ENCODE results near the gene CIC. TPM values are rescaled to one million over a fixed set of nuclear protein-coding genes. Genes with fewer than 3 reads are reported as not detected.

Gene CIC
- total and polyA plus RNA-seq, 2 donors from 2014 or later = 18.8 to 90.9 TPM

GRCh38 chr19:42322305-42322704, 53.3 kb downstream of the CIC start:
- Histone ChIP-seq H3K36me3 (ENCODE audit: control insufficient read depth in 2 of 3, insufficient read depth in 3 of 3, low read length in 3 of 3) (no peaks in the 10 kb centered on the region), H3K27me3 (ENCODE audit: control insufficient read depth, insufficient read depth, low read length) (peaks cover 4% of the 10 kb centered on the region), H3K4me1 (ENCODE audit: control insufficient read depth in 2 of 3, insufficient read depth in 2 of 3, low read depth in 1 of 3, low read length in 3 of 3) (peaks cover 0 to 10% (median 9%) of the 10 kb centered on the region in 3 donors), H3K4me3 (ENCODE audit: low read length in 3 of 3) (no peak overlapping the region), H3K27ac (ENCODE audit: low read depth in 2 of 2, low read length in 2 of 2) (no peak overlapping the region), H3K9me3 (ENCODE audit: control insufficient read depth in 2 of 3, insufficient read depth in 1 of 3, low read length in 3 of 3) (no peaks in the 10 kb centered on the region), H3K9ac (ENCODE audit: low read length in 3 of 3) (no peak overlapping the region)
- TF ChIP-seq, protein P1, sequence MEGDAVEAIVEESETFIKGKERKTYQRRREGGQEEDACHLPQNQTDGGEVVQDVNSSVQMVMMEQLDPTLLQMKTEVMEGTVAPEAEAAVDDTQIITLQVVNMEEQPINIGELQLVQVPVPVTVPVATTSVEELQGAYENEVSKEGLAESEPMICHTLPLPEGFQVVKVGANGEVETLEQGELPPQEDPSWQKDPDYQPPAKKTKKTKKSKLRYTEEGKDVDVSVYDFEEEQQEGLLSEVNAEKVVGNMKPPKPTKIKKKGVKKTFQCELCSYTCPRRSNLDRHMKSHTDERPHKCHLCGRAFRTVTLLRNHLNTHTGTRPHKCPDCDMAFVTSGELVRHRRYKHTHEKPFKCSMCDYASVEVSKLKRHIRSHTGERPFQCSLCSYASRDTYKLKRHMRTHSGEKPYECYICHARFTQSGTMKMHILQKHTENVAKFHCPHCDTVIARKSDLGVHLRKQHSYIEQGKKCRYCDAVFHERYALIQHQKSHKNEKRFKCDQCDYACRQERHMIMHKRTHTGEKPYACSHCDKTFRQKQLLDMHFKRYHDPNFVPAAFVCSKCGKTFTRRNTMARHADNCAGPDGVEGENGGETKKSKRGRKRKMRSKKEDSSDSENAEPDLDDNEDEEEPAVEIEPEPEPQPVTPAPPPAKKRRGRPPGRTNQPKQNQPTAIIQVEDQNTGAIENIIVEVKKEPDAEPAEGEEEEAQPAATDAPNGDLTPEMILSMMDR (IDR thresholded peaks at IDR 0.05; ENCODE audit: borderline replicate concordance, extremely low read depth, insufficient read depth) = no peak
- intact Hi-C loops (cut with DNase I) = no loop called here
- FAIRE-seq (no peak), DNase-seq (no peak)

DNA sequence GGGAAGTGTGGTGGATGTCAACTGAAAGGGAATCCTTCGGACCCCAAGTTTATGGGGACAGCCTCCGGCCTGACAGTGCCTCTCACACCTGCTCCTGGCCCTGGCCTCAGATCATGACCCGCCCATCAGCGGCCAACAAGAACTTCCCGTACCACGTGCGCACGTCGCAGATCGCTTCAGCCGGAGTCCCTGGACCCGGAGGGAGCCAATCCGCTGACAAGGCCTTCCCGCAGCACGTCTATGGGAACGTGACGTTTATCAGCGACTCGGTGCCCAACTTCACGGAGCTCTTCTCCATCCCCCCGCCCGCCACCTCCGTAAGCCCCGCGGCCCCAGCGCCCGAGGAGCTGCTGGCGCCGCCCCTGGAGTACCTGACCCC, 54.4 kb downstream of the CIC start:
- Histone ChIP-seq H3K4me1 (ENCODE audit: control insufficient read depth in 2 of 3, insufficient read depth in 2 of 3, low read depth in 1 of 3, low read length in 3 of 3) (peaks cover 0 to 10% (median 9%) of the 10 kb centered on the region in 3 donors), H3K9me3 (ENCODE audit: control insufficient read depth in 2 of 3, insufficient read depth in 1 of 3, low read length in 3 of 3) (no peaks in the 10 kb centered on the region), H3K36me3 (ENCODE audit: control insufficient read depth in 2 of 3, insufficient read depth in 3 of 3, low read length in 3 of 3) (no peaks in the 10 kb centered on the region), H3K9ac (ENCODE audit: low read length in 3 of 3) (no peak overlapping the region), H3K27me3 (ENCODE audit: control insufficient read depth, insufficient read depth, low read length) (peaks cover 4% of the 10 kb centered on the region), H3K27ac (ENCODE audit: low read depth in 2 of 2, low read length in 2 of 2) (no peak overlapping the region), H3K4me3 (ENCODE audit: low read length in 3 of 3) (no peak overlapping the region)
- FAIRE-seq (no peak), DNase-seq (peak in 1 of 5 donors; percentile 24)
- intact Hi-C loops (cut with DNase I) = no loop called here
- TF ChIP-seq, protein P1 (IDR thresholded peaks at IDR 0.05; ENCODE audit: borderline replicate concordance, extremely low read depth, insufficient read depth) = no peak

DNA sequence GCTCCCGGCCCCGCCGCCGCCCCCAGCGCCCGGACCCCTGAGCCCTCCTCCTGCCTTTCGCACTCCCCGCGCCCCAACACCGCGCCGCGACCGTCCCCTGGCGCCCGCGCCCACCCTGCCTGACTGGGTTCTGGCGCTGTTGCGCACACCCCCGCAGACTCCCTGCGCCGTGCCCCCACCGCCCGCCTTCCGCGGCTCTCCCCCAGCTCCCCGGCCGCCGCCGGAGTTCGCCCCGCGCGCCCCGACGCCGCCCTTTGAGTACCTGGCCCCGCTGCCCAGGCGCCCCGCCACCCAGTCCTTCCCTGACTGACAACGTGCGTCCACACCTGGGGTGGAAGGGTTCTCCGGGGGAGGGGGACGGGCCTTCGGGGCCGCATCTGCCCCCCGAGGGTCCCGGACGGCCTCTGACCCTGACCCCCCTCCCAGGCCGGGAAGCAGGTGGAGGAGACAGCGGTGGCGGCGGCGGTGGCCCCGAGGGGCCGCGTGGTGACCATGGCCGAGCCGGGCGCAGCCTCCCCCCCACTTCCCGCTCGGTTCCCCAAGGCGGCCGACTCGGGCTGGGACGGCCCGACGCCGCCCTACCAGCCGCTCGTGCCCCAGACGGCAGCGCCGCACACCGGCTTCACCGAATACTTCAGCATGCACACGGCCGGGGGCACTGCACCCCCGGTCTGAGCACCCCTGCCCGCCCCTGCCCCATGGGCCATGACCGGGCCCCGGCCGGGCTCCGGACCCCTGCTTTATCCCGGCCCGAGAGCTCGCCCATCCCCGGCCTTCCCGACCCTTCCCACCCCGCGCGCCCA, 55.0 kb downstream of the CIC start:
- no peaks in the 10 kb centered on the region for H3K36me3 ChIP-seq (ENCODE audit: control insufficient read depth in 2 of 3, insufficient read depth in 3 of 3, low read length in 3 of 3)
- no peak overlapping the region for H3K4me3 ChIP-seq (ENCODE audit: low read length in 3 of 3)
- no peak overlapping the region for H3K9ac ChIP-seq (ENCODE audit: low read length in 3 of 3)
- no peak overlapping the region for H3K27ac ChIP-seq (ENCODE audit: low read depth in 2 of 2, low read length in 2 of 2)
- H3K4me1 ChIP-seq (ENCODE audit: control insufficient read depth in 2 of 3, insufficient read depth in 2 of 3, low read depth in 1 of 3, low read length in 3 of 3) = peaks cover 0 to 10% (median 9%) of the 10 kb centered on the region in 3 donors
- H3K9me3 ChIP-seq (ENCODE audit: control insufficient read depth in 2 of 3, insufficient read depth in 1 of 3, low read length in 3 of 3) = no peaks in the 10 kb centered on the region
- H3K27me3 ChIP-seq (ENCODE audit: control insufficient read depth, insufficient read depth, low read length) = peaks cover 4% of the 10 kb centered on the region
- intact Hi-C loops (cut with DNase I) = no loop called here
- FAIRE-seq (no peak), DNase-seq (peak in 1 of 5 donors; percentile 79)
- TF ChIP-seq, protein P1 (IDR thresholded peaks at IDR 0.05; ENCODE audit: borderline replicate concordance, extremely low read depth, insufficient read depth) = no peak

All from kidney (tissue), 14 donors.